Peyer's patch (tissue), 4 donors: Measurements from ENCODE around the gene DUT.

Source experiments
- CTCF ChIP-seq, 6 experiments: fragments of 450-650 bp in 4 of 6; fragments of 200-600 bp in 2 of 6; sonication (generic) in 1 of 6; IDR thresholded peaks; one replicate each; pipeline ENCODE4 v1.5.1; 2017 to 2019; ENCODE audit warnings: antibody characterized with exemption in 6 of 6, mild to moderate bottlenecking in 3 of 6, moderate library complexity in 1 of 6
- POLR2A ChIP-seq, 2 donors: fragments of 450-650 bp; IDR thresholded peaks; one replicate each; pipeline ENCODE4 v1.5.1; 2017; ENCODE audit warnings: antibody characterized with exemption in 2 of 2, mild to moderate bottlenecking in 2 of 2, moderate library complexity in 2 of 2

- no peak for TF ChIP-seq CTCF (IDR thresholded peaks at IDR 0.05)
- TF ChIP-seq POLR2A (IDR thresholded peaks at IDR 0.05), result no peak
These were observed 57.7 kb downstream of the DUT start for GRCh38 chr15:48388910-48389309.
